HepG2 (cell line): ENCODE data around the gene TXN2. TPM values are rescaled to one million over a fixed set of nuclear protein-coding genes. Genes with fewer than 3 reads are reported as not detected.
A peak's percentile ranks its signal among the peaks of the same experiment; 100 is the strongest.

Experiments used
- AGO1 ChIP-seq: fragments of 200-400 bp; formaldehyde crosslinking; IDR thresholded peaks from 2 replicates; pipeline ENCODE4 v1.6.1; 2017; ENCODE audit warnings: mild to moderate bottlenecking, low read depth, low read length, moderate library complexity; ENCODE audit not compliant: poor library complexity, severe bottlenecking
- ATF1 ChIP-seq: IDR thresholded peaks from 2 replicates; pipeline ENCODE4 v1.6.1; 2016; ENCODE audit warnings: mild to moderate bottlenecking, control low read depth
- CREBL2 ChIP-seq: sonication (generic); formaldehyde crosslinking; IDR thresholded peaks from 2 replicates; pipeline ENCODE4 v1.8.1; 2023; ENCODE audit warnings: missing genetic modification reagents, mild to moderate bottlenecking, borderline replicate concordance
- DBP ChIP-seq: sonication (generic); formaldehyde crosslinking; IDR thresholded peaks from 2 replicates; pipeline ENCODE4 v1.4.0; 2020; ENCODE audit warnings: missing genetic modification reagents; ENCODE audit errors: not compliant biosample characterization
- DZIP1 ChIP-seq: sonication (generic); formaldehyde crosslinking; IDR thresholded peaks from 2 replicates; pipeline ENCODE4 v1.5.0; 2020; ENCODE audit warnings: mild to moderate bottlenecking, missing genetic modification reagents
- FOXK2 ChIP-seq: fragments of 450-650 bp; IDR thresholded peaks from 2 replicates; pipeline ENCODE4 v1.6.1; 2016
- HDAC2 ChIP-seq: sonication (generic); formaldehyde crosslinking; IDR thresholded peaks from 2 replicates; pipeline ENCODE4 v1.4.0; 2020; ENCODE audit warnings: missing genetic modification reagents
- HMGXB4 ChIP-seq, 2 experiments: sonication (generic) in 1 of 2; formaldehyde crosslinking in 1 of 2; IDR thresholded peaks; 2 replicates each; pipeline versions ENCODE4 v1.4.0 to v1.6.1; 2018 to 2020; ENCODE audit warnings: missing genetic modification reagents in 2 of 2, borderline replicate concordance in 1 of 2, low read depth in 1 of 2, mild to moderate bottlenecking in 1 of 2, missing biosample characterization in 1 of 2
- MAX ChIP-seq: IDR thresholded peaks from 2 replicates; pipeline ENCODE4 v1.6.1; 2012; ENCODE audit warnings: inconsistent platforms
- MIXL1 ChIP-seq: IDR thresholded peaks from 2 replicates; pipeline ENCODE4 v1.6.1; 2016
- RBM39 ChIP-seq: fragments of 200-400 bp; formaldehyde crosslinking; IDR thresholded peaks from one replicate; pipeline ENCODE4 v1.6.1; 2018; ENCODE audit warnings: antibody characterized with exemption, mild to moderate bottlenecking, low read depth, low read length; ENCODE audit not compliant: poor library complexity, severe bottlenecking
- RFX5 ChIP-seq: IDR thresholded peaks from 2 replicates; pipeline ENCODE4 v1.6.1; 2011; ENCODE audit warnings: low read depth, low read length, improper control_type of control experiment
- ZNF143 ChIP-seq: sonication (generic); formaldehyde crosslinking; IDR thresholded peaks from 2 replicates; pipeline ENCODE4 v1.4.0; 2020; ENCODE audit warnings: missing genetic modification reagents
- ZNF225 ChIP-seq: sonication (generic); formaldehyde crosslinking; IDR thresholded peaks from 2 replicates; pipeline ENCODE4 v1.4.0; 2020; ENCODE audit warnings: mild to moderate bottlenecking, missing genetic modification reagents
- ZNF232 ChIP-seq: sonication (generic); formaldehyde crosslinking; IDR thresholded peaks from 2 replicates; pipeline ENCODE4 v1.4.0; 2020; ENCODE audit warnings: missing genetic modification reagents, borderline replicate concordance
- ZNF468 ChIP-seq: sonication (generic); formaldehyde crosslinking; IDR thresholded peaks from 2 replicates; pipeline ENCODE4 v1.8.0; 2022; ENCODE audit warnings: mild to moderate bottlenecking, moderate library complexity, missing genetic modification reagents
- ZNF572 ChIP-seq: sonication (generic); formaldehyde crosslinking; IDR thresholded peaks from 2 replicates; pipeline ENCODE4 v1.5.1; 2020; ENCODE audit warnings: mild to moderate bottlenecking, missing genetic modification reagents
- ZNF660 ChIP-seq: sonication (generic); formaldehyde crosslinking; IDR thresholded peaks from 2 replicates; pipeline ENCODE4 v1.5.1; 2020; ENCODE audit warnings: mild to moderate bottlenecking, low read depth, missing genetic modification reagents, borderline replicate concordance
- ZNF746 ChIP-seq: sonication (generic); formaldehyde crosslinking; IDR thresholded peaks from 2 replicates; pipeline ENCODE4 v1.8.0; 2022; ENCODE audit warnings: mild to moderate bottlenecking, missing genetic modification reagents
- polyA plus RNA-seq, 8 experiments: library from polyadenylated mRNA; depleted of rRNA in 3 of 8; stranded (reverse) in 7 of 8; unstranded in 1 of 8; fragments of >200 nt; fragmentation: Illumina TruSeq in 4 of 8; extraction: Trizol in 4 of 8; gene quantifications; 2 replicates each; pipeline versions ENCODE4 v1.2.1 to v1.2.3, GENCODE V29; 2011 to 2016; ENCODE audit warnings: low read depth in 4 of 8, missing spikeins in 1 of 8, mixed read lengths in 1 of 8; ENCODE audit not compliant: insufficient read depth in 1 of 8
- total RNA-seq, 5 experiments: library from RNA; depleted of rRNA; stranded (reverse); fragments of >200 nt; fragmentation: Illumina TruSeq; extraction: Trizol; gene quantifications; 2 replicates each; pipeline ENCODE4 v1.2.3, GENCODE V29; 2016; ENCODE audit warnings: low read depth in 1 of 5

TXN2 gene
- total and polyA plus RNA-seq, 2 of the 13 experiments (the other 11 are each of a cell fraction or from before 2014, with no cell fraction given): 41.4 to 109 TPM

GRCh38 chr22:36528795-36529751 is 47.6 kb upstream of the TXN2 start, which contains the start of gene EIF3D (continued):
- TF ChIP-seq DZIP1 (CRISPR knock-in tag) (no peak), ZNF746 (CRISPR knock-in tag) (no peak), ZNF468 (CRISPR knock-in tag) (no peak), RFX5 (peak; percentile 82), MAX (peak; percentile 93), ZNF225 (CRISPR knock-in tag) (0 out of 2 replicates have a peak, but pooled peaks have one; percentile 36), ZNF660 (CRISPR knock-in tag) (no peak), AGO1 (peak; percentile 71), RBM39 (no peak), MIXL1 (CRISPR knock-in tag) (peak; percentile 94), HMGXB4 (CRISPR knock-in tag; IDR thresholded peaks at IDR 0.05; ENCODE audit: borderline replicate concordance in 1 of 2, low read depth in 1 of 2) (peak; percentile 77 to 84), ZNF143 (CRISPR knock-in tag) (peak; percentile 92), ZNF572 (CRISPR knock-in tag) (0 out of 2 replicates have a peak, but pooled peaks have one; percentile 12), ZNF232 (CRISPR knock-in tag) (peak; percentile 90), FOXK2 (peak; percentile 95), ATF1 (peak; percentile 83), CREBL2 (CRISPR knock-in tag) (no peak; the same call in 1 of the 2 replicates), DBP (CRISPR knock-in tag) (peak; percentile 94), HDAC2 (CRISPR knock-in tag) (peak; percentile 85)
